Natural killer cell treated with Interleukin-12 subunit alpha and Interleukin-12 subunit beta and Interleukin-15 and Interleukin-18, amount 100 ng/mL, for 72 hours (primary cell): ENCODE measurements around the gene NDUFA13. TPM values are rescaled to one million over a fixed set of nuclear protein-coding genes. Genes with fewer than 3 reads are reported as not detected.
A peak's percentile ranks its signal among the peaks of the same experiment; 100 is the strongest.

ENCODE experiments used
- ATAC-seq, 2 donors: fragments of 150-1000 bp; cut with Tn5 transposase in 1 of 2; sonication (Bioruptor Pico), chemical (Tn5 transposase) in 1 of 2; 2 replicates each; pipeline ENCODE4 v1.10.0; 2021
- DNase-seq: peaks from one replicate; pipeline ENCODE4 v3.0.0; 2022; ENCODE audit warnings: low spot score
- H3K27ac Mint-ChIP-seq, 2 donors: 1 replicate in 1 of 2; 2 replicates in 1 of 2; pipeline ENCODE4 v1.8.0; 2022; ENCODE audit warnings: mixed read lengths in 2 of 2, mild to moderate bottlenecking in 1 of 2, moderate library complexity in 1 of 2
- H3K27me3 Mint-ChIP-seq, 2 donors: 1 replicate in 1 of 2; 2 replicates in 1 of 2; pipeline ENCODE4 v1.8.0; 2022; ENCODE audit warnings: mixed read lengths in 2 of 2
- H3K36me3 Mint-ChIP-seq: one replicate; pipeline ENCODE4 v1.8.0; 2022; ENCODE audit warnings: mixed read lengths
- H3K4me1 Mint-ChIP-seq, 2 donors: 1 replicate in 1 of 2; 2 replicates in 1 of 2; pipeline ENCODE4 v1.8.0; 2022; ENCODE audit warnings: low read depth in 2 of 2, mixed read lengths in 2 of 2, mild to moderate bottlenecking in 1 of 2
- H3K4me3 Mint-ChIP-seq: one replicate; pipeline ENCODE4 v1.8.0; 2022; ENCODE audit warnings: mixed read lengths
- H3K9me3 Mint-ChIP-seq: 2 replicates; pipeline ENCODE4 v1.8.0; 2022; ENCODE audit warnings: mixed read lengths
- total RNA-seq, 2 donors: library from RNA; stranded (reverse); gene quantifications; one replicate each; pipeline ENCODE4 v1.2.3, GENCODE V29; 2022

NDUFA13 gene
- total RNA-seq, 2 donors from 2014 or later = 261 to 310 TPM

DNA sequence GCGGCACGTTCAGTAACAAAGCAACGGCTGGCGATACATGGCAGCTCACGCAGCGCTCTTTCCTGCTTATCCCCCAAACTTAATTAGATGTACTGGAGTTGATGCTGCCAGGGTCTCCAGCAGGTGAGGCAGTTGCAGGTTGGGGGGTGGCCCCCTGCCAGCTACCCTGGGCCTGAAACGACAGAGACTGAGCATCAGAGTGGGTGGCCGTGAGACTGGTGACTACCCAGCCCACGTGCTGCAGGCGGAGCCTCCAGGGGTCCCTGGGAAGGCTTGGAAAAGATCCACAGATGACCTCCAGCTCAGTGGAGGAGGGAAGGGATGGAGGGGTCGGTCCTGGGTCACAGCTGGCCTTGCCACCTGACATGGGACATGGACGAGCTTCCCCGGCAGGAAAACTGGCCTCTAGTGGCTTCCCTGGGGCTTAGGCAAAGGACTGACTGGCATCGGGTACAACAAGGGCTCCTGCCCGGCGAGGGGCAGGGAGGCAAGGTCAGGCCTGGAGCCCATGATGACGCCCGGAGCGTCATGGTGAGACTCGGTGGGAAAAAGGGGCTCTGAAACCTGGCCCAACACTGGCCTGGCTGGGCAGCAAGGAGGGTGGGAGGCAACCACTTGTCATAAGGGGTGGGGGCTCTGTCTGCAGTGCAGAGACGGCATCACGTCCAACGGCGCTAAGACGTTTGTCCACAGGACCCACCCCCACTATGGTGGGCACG, 46.1 kb downstream of the NDUFA13 start:
- Mint-ChIP-seq H3K4me3 (no peak overlapping the region), H3K27me3 (no peaks in the 10 kb centered on the region), H3K36me3 (no peaks in the 10 kb centered on the region), H3K9me3 (no peaks in the 10 kb centered on the region), H3K27ac (no peak overlapping the region), H3K4me1 (peaks cover 0 to 4% of the 10 kb centered on the region in 2 donors)
- no peak for DNase-seq
- ATAC-seq = no peak

DNA sequence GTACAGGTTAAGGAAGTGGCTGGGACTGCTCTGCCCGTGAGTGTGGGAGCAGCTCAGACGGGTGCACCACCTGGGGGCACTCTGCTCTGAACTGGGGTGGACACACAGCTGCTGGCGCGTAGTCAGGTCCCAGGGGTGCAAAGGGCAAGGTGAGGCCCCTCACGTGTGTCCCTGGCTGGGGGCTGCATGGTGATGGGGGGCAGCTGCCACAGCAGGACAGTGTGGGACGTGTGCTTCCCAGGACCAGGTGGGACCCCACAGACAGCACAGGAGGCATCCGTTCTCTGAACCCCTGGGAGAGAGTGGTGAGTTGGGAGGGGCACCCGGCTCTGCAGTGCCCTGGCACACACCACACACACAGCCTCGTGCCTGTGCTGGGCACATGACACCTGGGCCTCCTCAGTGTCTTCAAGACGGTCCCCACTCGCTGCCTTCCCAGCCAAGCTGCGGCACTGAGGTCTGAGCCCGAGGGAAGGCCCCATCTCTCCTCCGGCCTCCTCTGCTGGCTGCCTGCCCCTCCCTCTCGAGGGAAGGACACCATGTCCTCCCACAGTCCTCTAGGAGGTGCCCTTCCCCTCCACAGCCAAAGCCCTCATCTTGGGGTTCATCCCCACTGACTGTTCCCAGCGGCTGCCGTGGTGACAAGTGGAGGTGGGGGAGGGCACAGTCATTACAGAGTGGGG, 46.8 kb downstream of the NDUFA13 start:
- Mint-ChIP-seq H3K4me1 (peaks cover 0 to 4% of the 10 kb centered on the region in 2 donors), H3K4me3 (no peak overlapping the region), H3K27ac (no peak overlapping the region), H3K36me3 (no peaks in the 10 kb centered on the region), H3K27me3 (no peaks in the 10 kb centered on the region), H3K9me3 (no peaks in the 10 kb centered on the region)
- DNase-seq = no peak
- ATAC-seq = peak; percentile 29 to 54

DNA sequence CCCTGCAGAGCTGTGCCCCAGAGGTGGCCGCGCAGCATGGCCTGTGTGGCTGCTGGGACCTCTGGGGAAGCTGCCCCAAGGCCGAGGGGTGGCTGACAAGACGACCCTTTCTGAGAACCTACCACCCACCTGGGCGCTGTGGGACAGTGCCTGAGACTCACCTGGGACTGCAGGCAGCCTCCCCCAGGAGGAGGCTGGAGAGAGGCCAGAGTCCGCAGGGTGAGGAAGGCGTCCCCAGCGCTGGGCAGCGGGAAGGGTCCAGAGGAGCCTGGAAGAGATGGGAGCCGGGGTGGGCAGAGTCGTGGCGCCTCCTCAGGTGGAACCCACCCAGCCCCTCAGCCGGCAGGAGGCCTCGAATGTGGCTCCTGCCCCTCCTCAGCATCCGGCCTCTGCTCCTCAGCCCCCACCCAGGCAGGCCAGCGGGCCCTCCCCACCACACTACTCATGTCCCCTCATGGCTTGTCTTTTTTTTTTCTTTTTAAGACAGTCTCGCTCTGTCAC, 47.4 kb downstream of the NDUFA13 start:
- Mint-ChIP-seq H3K9me3 (no peaks in the 10 kb centered on the region), H3K27me3 (no peaks in the 10 kb centered on the region), H3K27ac (no peak overlapping the region), H3K36me3 (no peaks in the 10 kb centered on the region), H3K4me3 (no peak overlapping the region), H3K4me1 (peaks cover 0 to 4% of the 10 kb centered on the region in 2 donors)
- ATAC-seq = peak; percentile 11
- no peak for DNase-seq

DNA sequence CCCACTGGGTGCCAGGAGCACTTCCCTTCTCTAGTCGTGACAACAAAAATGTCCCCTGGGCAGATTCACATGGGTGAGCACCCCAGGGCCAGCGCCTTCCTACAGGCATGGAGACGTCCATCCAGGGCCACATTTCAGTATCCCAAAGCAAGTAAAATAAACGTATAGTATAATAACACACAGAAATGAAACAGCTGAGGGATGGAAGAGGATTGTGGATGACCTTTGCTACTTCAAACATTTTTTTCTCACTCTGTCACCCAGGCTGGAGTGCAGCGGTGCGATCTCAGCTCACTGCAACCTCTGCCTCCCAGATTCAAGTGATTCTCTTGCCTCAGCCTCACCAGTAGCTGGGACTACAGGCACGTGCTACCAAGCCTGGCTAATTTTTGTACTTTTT, 50.3 kb downstream of the NDUFA13 start:
- Mint-ChIP-seq H3K9me3 (no peaks in the 10 kb centered on the region), H3K27ac (no peak overlapping the region), H3K27me3 (no peaks in the 10 kb centered on the region), H3K4me1 (peaks cover 5 to 8% of the 10 kb centered on the region in 2 donors), H3K36me3 (peaks cover 5% of the 10 kb centered on the region), H3K4me3 (no peak overlapping the region)
- ATAC-seq (no peak), DNase-seq (no peak)

DNA sequence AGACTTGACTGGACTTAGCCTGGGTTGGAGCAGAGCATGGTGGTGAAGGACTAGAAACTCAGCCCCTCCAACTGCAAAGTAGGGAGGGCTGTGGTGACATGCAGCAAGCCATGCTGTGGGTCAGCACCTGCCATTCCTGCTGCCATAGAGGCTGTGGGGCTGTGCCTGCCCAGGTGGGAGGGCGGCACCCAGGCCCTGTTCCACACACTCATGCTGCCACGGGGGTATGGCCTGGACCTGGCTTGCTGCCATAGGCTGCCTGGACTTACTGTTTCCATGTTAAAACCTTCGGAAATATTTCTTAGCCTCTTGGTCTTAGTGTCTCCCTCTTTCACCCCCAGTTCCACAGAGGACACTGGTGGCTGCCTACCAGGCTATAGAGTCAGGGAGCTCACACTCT, 51.4 kb downstream of the NDUFA13 start:
- H3K4me1 Mint-ChIP-seq = peaks cover 5 to 8% of the 10 kb centered on the region in 2 donors
- H3K27ac Mint-ChIP-seq = no peak overlapping the region
- H3K36me3 Mint-ChIP-seq = peaks cover 5% of the 10 kb centered on the region
- H3K27me3 Mint-ChIP-seq = no peaks in the 10 kb centered on the region
- DNase-seq (no peak), ATAC-seq (no peak)
- no peaks in the 10 kb centered on the region for H3K9me3 Mint-ChIP-seq
- H3K4me3 Mint-ChIP-seq = no peak overlapping the region

DNA sequence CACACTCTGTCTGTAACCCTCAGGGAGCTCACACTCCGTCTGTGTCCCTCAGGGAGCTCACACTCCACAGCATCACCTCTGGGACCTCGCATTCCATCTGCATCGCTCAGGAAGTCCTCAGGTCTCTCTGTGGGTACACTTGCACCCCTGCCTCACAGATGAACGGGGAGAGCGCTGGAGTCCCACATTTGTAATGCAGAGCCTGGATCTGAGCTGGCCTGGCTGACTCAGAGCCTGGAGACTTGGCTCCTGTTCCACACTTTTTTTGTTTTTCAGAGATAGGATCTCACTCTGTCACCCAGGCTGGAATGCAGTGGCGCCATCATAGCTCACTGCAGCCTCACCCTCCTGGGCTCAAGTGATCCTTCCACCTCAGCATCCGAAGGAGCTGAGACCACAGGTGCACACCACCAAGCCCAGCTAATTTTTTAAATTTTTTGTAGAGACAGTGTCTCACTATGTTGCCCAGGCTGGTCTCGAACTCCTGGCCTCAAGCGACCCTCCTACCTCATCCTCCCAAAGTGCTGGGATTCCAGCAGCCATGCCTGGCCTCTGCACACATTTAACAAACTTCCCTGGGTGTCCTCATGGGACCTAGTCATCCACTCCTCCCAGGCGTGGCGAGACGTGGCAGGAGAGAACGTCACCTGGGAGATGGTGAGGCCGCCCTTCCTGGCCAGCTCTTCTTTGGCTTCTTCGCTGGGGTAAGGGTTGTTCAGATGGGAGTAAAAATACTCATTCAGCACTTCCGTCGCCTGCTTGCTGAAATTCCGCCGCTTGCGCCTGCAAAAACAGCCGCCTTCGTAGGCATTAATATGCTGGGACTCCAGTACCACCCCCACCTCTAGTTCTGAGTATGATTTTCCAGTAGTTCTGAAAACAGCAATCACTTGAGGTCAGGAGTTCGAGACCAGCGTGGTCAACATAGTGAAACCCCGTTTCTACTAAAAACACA, 53.1 kb downstream of the NDUFA13 start:
- DNase-seq (no peak), ATAC-seq (no peak)
- Mint-ChIP-seq H3K27ac (no peak overlapping the region), H3K36me3 (peaks cover 5% of the 10 kb centered on the region), H3K27me3 (no peaks in the 10 kb centered on the region), H3K4me1 (peaks cover 5 to 8% of the 10 kb centered on the region in 2 donors), H3K4me3 (no peak overlapping the region), H3K9me3 (no peaks in the 10 kb centered on the region)

DNA sequence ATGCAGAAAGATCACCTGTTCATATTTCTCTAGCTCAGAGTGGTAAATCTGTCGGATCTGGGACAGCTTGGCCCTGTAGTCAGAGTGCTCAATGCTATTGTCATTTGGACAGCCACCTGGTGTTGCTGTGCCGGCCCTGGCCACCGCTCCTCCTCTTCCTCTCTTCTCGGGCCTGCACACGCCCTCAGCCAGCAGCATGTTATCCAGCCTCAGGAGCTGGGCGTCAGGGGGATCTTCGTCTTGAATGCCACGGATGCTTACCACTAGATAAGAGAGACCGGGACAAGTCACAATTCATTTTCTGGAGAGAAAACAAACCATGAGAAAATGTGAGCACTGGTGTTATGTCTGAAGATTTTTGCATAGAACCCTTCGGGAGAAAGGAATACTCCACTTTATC, 54.5 kb downstream of the NDUFA13 start:
- no peak overlapping the region for H3K4me3 Mint-ChIP-seq
- H3K27ac Mint-ChIP-seq = no peak overlapping the region
- ATAC-seq (no peak), DNase-seq (no peak)
- H3K27me3 Mint-ChIP-seq = no peaks in the 10 kb centered on the region
- no peaks in the 10 kb centered on the region for H3K9me3 Mint-ChIP-seq
- H3K36me3 Mint-ChIP-seq = peaks cover 5% of the 10 kb centered on the region
- H3K4me1 Mint-ChIP-seq = peaks cover 5 to 10% of the 10 kb centered on the region in 2 donors

DNA sequence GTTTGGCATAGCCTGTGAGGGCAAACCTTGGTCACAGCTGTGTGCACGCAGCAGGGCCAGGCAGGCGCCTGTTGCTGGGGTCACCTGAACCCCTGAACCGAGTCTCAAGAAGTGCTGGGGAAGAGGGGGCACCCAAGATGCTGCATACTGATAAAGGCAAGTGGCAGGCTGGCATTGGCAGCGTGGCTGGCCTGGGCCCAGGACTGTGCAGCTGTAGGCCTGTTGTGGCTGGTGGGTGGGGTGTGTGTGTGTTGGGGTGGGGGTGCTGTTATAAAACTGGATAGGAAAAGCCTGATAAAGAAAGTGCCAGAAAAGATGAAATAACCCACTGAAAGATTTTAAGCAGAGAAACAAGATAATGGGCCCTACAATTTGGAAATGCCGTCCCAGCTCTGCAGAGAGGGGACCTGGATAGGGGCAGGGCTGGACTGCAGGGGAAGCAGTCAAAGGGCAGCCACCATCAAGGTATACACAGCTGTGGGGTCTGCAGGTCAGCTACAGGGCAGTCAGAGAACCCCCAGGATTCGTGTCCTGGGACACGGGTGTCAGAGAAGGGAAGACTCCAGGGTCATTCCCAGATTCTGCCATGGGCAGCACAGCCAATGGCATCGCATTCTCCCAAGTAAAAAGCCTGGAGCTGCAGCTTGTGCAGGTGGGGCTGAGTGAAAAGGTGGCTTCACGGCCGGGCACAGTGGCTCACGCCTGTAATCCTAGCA, 55.2 kb downstream of the NDUFA13 start:
- no peak for ATAC-seq
- H3K27ac Mint-ChIP-seq = no peak overlapping the region
- H3K27me3 Mint-ChIP-seq = no peaks in the 10 kb centered on the region
- no peak for DNase-seq
- no peaks in the 10 kb centered on the region for H3K9me3 Mint-ChIP-seq
- peaks cover 5 to 11% of the 10 kb centered on the region in 2 donors for H3K4me1 Mint-ChIP-seq
- H3K4me3 Mint-ChIP-seq = no peak overlapping the region
- peaks cover 5% of the 10 kb centered on the region for H3K36me3 Mint-ChIP-seq

DNA sequence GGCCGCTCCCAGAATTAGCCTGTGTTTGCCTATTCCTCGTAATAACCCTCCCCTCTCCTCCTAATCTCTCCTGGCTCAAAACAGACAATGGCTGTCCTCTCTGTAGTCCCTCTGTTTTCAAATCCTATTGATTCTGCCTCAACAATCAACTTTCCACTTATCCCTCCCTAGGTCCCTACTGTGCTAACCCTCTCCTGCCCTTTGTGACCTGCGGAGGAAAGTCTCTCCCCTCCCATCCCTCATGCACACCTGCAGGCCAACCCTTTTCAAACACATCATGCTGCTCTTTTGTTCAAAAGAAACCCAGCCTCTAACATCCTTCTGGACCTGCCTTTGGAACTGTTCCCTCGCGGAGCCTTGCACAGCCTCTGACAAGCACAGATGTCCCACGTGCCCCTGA, 59.4 kb downstream of the NDUFA13 start:
- Mint-ChIP-seq H3K9me3 (no peaks in the 10 kb centered on the region), H3K27me3 (no peaks in the 10 kb centered on the region), H3K36me3 (peaks cover 5% of the 10 kb centered on the region), H3K27ac (no peak overlapping the region), H3K4me1 (peaks cover 5 to 7% of the 10 kb centered on the region in 2 donors), H3K4me3 (no peak overlapping the region)
- DNase-seq = no peak
- ATAC-seq = no peak

Other genes with a start within 250 kb of the NDUFA13 start
- under 1 TPM in 1 of 2 donors, not detected in 1; 0.14 TPM for gene TM6SF2, start 242.9 kb upstream of the NDUFA13 start, total RNA-seq
- 10 to 100 TPM; 61.1 to 69.6 TPM for gene SUGP1, start 195.7 kb upstream of the NDUFA13 start, total RNA-seq
- 100 to 1,000 TPM in 1 of 2 donors, 10 to 100 TPM in 1; 83.7 to 122 TPM for gene MAU2, start 195.4 kb upstream of the NDUFA13 start, total RNA-seq
- 100 to 1,000 TPM; 171 to 224 TPM for gene GATAD2A, start 110.5 kb upstream of the NDUFA13 start, total RNA-seq
- gene TSSK6, start 677 bp upstream of the NDUFA13 start, total RNA-seq = 1 to 10 TPM; 1.9 to 2.6 TPM
- gene YJEFN3, start 12.7 kb downstream of the NDUFA13 start, total RNA-seq = 10 to 100 TPM in 1 of 2 donors, 1 to 10 TPM in 1; 10.0 to 14.9 TPM
- under 1 TPM; 0.21 to 0.42 TPM for gene CILP2, start 22.0 kb downstream of the NDUFA13 start, total RNA-seq
- gene PBX4, start 102.5 kb downstream of the NDUFA13 start, total RNA-seq = 10 to 100 TPM; 26.3 to 80.1 TPM
- gene LPAR2, start 112.0 kb downstream of the NDUFA13 start, total RNA-seq = 10 to 100 TPM; 33.7 to 35.0 TPM
- 100 to 1,000 TPM in 1 of 2 donors, 10 to 100 TPM in 1; 87.2 to 112 TPM for gene GMIP, start 127.4 kb downstream of the NDUFA13 start, total RNA-seq
- gene ATP13A1, start 147.5 kb downstream of the NDUFA13 start, total RNA-seq = 100 to 1,000 TPM in 1 of 2 donors, 10 to 100 TPM in 1; 61.9 to 122 TPM
- gene ZNF101, start 152.6 kb downstream of the NDUFA13 start, total RNA-seq = 10 to 100 TPM; 45.3 to 53.1 TPM
- 1 to 10 TPM; 5.4 to 6.7 TPM for gene ZNF14, start 216.9 kb downstream of the NDUFA13 start, total RNA-seq